Measurements from ENCODE around the gene CADPS. TPM values are rescaled to one million over a fixed set of nuclear protein-coding genes. Genes with fewer than 3 reads are reported as not detected.

CADPS gene
- total and polyA plus RNA-seq, 2 of the 4 experiments (the other 2 are of a cell fraction), result not detected

DNA sequence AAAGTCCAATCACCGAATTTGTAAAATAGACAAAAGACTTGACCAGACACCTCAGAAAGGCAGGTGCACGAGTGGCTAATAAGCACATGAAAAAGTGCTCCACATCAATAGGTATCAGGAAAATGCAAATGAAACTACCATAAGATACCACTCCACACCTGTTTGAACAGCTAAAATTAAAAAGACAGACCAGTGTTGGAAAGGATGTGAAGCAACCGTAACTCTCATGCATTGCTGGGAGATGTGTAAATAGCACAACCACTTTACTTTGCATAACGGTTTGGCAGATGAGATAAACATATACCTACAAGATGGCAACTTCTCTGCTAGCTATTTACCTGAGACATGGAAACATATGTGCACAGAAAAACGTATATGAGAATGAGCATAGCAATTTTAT lies 56.9 kb downstream of the CADPS start:
- no peak overlapping the region for H3K4me3 ChIP-seq (ENCODE audit: insufficient read depth, low read depth, low read length)
- no peak overlapping the region for H2BK20ac ChIP-seq (ENCODE audit: low read depth, low read length)
- H3K27me3 ChIP-seq (ENCODE audit: control insufficient read depth, insufficient read depth, low read length), result no peaks in the 10 kb centered on the region
- H4K20me1 ChIP-seq (ENCODE audit: insufficient read depth, low read length), result no peaks in the 10 kb centered on the region
- dilution Hi-C loops (cut with HindIII; ENCODE audit: low sequenced_read_pairs, unreplicated experiment), result no loop called here
- H3K36me3 ChIP-seq (ENCODE audit: control insufficient read depth, insufficient read depth, low read length), result no peaks in the 10 kb centered on the region
- ChIA-PET CTCF (no interaction called here), POLR2A (ENCODE audit: unreplicated experiment) (no interaction called here)
- no peak overlapping the region for H4K5ac ChIP-seq (ENCODE audit: low read depth, low read length)
- no peaks in the 10 kb centered on the region for H3K79me1 ChIP-seq (ENCODE audit: low read depth in 1 of 2, low read length in 2 of 2)
- H2BK5ac ChIP-seq (ENCODE audit: low read depth, low read length, poor library complexity, severe bottlenecking), result no peak overlapping the region
- TF ChIP-seq, protein P1, sequence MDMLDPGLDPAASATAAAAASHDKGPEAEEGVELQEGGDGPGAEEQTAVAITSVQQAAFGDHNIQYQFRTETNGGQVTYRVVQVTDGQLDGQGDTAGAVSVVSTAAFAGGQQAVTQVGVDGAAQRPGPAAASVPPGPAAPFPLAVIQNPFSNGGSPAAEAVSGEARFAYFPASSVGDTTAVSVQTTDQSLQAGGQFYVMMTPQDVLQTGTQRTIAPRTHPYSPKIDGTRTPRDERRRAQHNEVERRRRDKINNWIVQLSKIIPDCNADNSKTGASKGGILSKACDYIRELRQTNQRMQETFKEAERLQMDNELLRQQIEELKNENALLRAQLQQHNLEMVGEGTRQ (IDR thresholded peaks at IDR 0.05; ENCODE audit: low read depth, low read length), result no peak
- TF ChIP-seq CEBPB (IDR thresholded peaks at IDR 0.05; ENCODE audit: low read depth, low read length) (no peak), NFE2L2 (IDR thresholded peaks at IDR 0.05; ENCODE audit: low read depth, low read length) (no peak), SMC3 (IDR thresholded peaks at IDR 0.05; ENCODE audit: low read depth, low read length) (no peak), MXI1 (IDR thresholded peaks at IDR 0.05; ENCODE audit: borderline replicate concordance, low read depth, low read length) (no peak), BHLHE40 (IDR thresholded peaks at IDR 0.05; ENCODE audit: low read depth, low read length) (no peak), RCOR1 (IDR thresholded peaks at IDR 0.05; ENCODE audit: insufficient replicate concordance, low read length) (no peak), MAZ (IDR thresholded peaks at IDR 0.05; ENCODE audit: borderline replicate concordance, low read depth, low read length) (no peak), RAD21 (IDR thresholded peaks at IDR 0.05; ENCODE audit: low read length) (no peak), MAFK (IDR thresholded peaks at IDR 0.05; ENCODE audit: low read depth, low read length) (no peak), FOS (IDR thresholded peaks at IDR 0.05; ENCODE audit: low read depth, low read length) (no peak)
- TF ChIP-seq, protein P2, sequence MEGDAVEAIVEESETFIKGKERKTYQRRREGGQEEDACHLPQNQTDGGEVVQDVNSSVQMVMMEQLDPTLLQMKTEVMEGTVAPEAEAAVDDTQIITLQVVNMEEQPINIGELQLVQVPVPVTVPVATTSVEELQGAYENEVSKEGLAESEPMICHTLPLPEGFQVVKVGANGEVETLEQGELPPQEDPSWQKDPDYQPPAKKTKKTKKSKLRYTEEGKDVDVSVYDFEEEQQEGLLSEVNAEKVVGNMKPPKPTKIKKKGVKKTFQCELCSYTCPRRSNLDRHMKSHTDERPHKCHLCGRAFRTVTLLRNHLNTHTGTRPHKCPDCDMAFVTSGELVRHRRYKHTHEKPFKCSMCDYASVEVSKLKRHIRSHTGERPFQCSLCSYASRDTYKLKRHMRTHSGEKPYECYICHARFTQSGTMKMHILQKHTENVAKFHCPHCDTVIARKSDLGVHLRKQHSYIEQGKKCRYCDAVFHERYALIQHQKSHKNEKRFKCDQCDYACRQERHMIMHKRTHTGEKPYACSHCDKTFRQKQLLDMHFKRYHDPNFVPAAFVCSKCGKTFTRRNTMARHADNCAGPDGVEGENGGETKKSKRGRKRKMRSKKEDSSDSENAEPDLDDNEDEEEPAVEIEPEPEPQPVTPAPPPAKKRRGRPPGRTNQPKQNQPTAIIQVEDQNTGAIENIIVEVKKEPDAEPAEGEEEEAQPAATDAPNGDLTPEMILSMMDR (conservative IDR thresholded peaks at IDR 0.05; ENCODE audit: low read depth, low read length), result no peak
- TF ChIP-seq, protein P3, sequence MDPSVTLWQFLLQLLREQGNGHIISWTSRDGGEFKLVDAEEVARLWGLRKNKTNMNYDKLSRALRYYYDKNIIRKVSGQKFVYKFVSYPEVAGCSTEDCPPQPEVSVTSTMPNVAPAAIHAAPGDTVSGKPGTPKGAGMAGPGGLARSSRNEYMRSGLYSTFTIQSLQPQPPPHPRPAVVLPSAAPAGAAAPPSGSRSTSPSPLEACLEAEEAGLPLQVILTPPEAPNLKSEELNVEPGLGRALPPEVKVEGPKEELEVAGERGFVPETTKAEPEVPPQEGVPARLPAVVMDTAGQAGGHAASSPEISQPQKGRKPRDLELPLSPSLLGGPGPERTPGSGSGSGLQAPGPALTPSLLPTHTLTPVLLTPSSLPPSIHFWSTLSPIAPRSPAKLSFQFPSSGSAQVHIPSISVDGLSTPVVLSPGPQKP (IDR thresholded peaks at IDR 0.05; ENCODE audit: borderline replicate concordance, low read depth, low read length), result no peak
- H3K14ac ChIP-seq (replicated peaks; ENCODE audit: low read depth, low read length), result no peak overlapping the region
- no peak overlapping the region for H3K4ac ChIP-seq (ENCODE audit: low read depth, low read length)
- no peak overlapping the region for H3K56ac ChIP-seq (ENCODE audit: extremely low read depth, insufficient read depth, low read length)
- H4K8ac ChIP-seq (ENCODE audit: low read depth in 2 of 2, low read length in 2 of 2), result no peak overlapping the region
- no peak overlapping the region for H2AK5ac ChIP-seq (ENCODE audit: low read depth, low read length)
- H2AK9ac ChIP-seq (replicated peaks; ENCODE audit: low read depth, low read length, poor library complexity), result no peak overlapping the region
- H3K23ac ChIP-seq (ENCODE audit: low read depth, low read length), result no peak overlapping the region
- H4K91ac ChIP-seq (ENCODE audit: insufficient read depth, low read depth, low read length), result no peak overlapping the region
- WGBS, 2 experiments (ENCODE audit: extremely low coverage in 2 of 2, insufficient read length in 1 of 2), result 49% methylated on average over 2 of the region's 5 CpGs; no CpG with 5 or more reads in 1 of the 2 experiments
- BruUV-seq (replicated peaks), result no TSS peak
- H3K4me2 ChIP-seq (ENCODE audit: low read depth, low read length), result no peak overlapping the region
- H3K18ac ChIP-seq (ENCODE audit: low read depth, low read length), result no peak overlapping the region
- H2BK15ac ChIP-seq (ENCODE audit: low read depth, low read length), result no peak overlapping the region
- ATAC-seq (ENCODE audit: low read depth) (no peak), DNase-seq (no peak)
- H2AFZ ChIP-seq (replicated peaks; ENCODE audit: low read length, poor library complexity), result no peak overlapping the region
- no peak overlapping the region for H3K27ac ChIP-seq (ENCODE audit: insufficient read depth, low read length)
- no peak overlapping the region for H2BK120ac ChIP-seq (ENCODE audit: low read depth, low read length)
- intact Hi-C loops (cut with micrococcal nuclease), result no loop called here
- in situ Hi-C loops (cut with MboI; ENCODE audit: low sequenced_read_pairs), result no loop called here
- no peaks in the 10 kb centered on the region for H3K9me1 ChIP-seq (ENCODE audit: insufficient read depth, low read length)
- no peaks in the 10 kb centered on the region for H3K9me3 ChIP-seq (ENCODE audit: control insufficient read depth, insufficient read depth, low read length)
- no peak overlapping the region for H3K9ac ChIP-seq (ENCODE audit: low read depth, low read length)
- no peaks in the 10 kb centered on the region for H3K4me1 ChIP-seq (ENCODE audit: control insufficient read depth, insufficient read depth, low read length)
